NT2/D1 (cell line): ENCODE results near the gene RAB20.

ENCODE experiments used
- SUZ12 ChIP-seq: IDR thresholded peaks from 2 replicates; pipeline ENCODE4 v1.6.1; 2011; ENCODE audit not compliant: insufficient read length, insufficient read depth; ENCODE audit errors: extremely low read depth
- ZNF274 ChIP-seq: IDR thresholded peaks from 2 replicates; pipeline ENCODE4 v1.6.1; 2011; ENCODE audit warnings: mild to moderate bottlenecking, low read depth, low read length

- no peak for TF ChIP-seq ZNF274
- no peak for TF ChIP-seq SUZ12
Observed at GRCh38 chr13:110528911-110529310, 32.6 kb downstream of the RAB20 start.
